Breast epithelium (tissue), 3 donors: Measurements from ENCODE around the gene CDC73.

Experiments used
- CTCF ChIP-seq, 3 donors: fragments of 450-650 bp; IDR thresholded peaks; one replicate each; pipeline ENCODE4 v1.5.1; 2016 to 2017; ENCODE audit warnings: antibody characterized with exemption in 3 of 3, mild to moderate bottlenecking in 3 of 3, moderate library complexity in 3 of 3
- POLR2AphosphoS5 ChIP-seq, 3 donors: sonication (generic); formaldehyde crosslinking; IDR thresholded peaks; one replicate each; pipeline ENCODE4 v1.6.1; 2017; ENCODE audit warnings: antibody characterized with exemption in 3 of 3

GRCh38 chr1:193260896-193261295, 139.1 kb downstream of the CDC73 start:
- TF ChIP-seq CTCF (IDR thresholded peaks at IDR 0.05) = no peak
- no peak for TF ChIP-seq POLR2AphosphoS5 (IDR thresholded peaks at IDR 0.05)
